GM18867 (cell line): ENCODE measurements around the gene CLEC4E.
"Not testable (repeated sequence)": the region's sequence is repeated elsewhere in the genome, so short reads cannot be mapped to it uniquely, and the experiment has no call there.

ENCODE experiments used
- ATAC-seq: cut with Tn5 transposase; IDR thresholded peaks from one replicate; pipeline ENCODE4 v1.9.1; 2021; ENCODE audit warnings: mild to moderate bottlenecking, moderate library complexity; ENCODE audit not compliant: unreplicated experiment

Gene CLEC4E, protein sequence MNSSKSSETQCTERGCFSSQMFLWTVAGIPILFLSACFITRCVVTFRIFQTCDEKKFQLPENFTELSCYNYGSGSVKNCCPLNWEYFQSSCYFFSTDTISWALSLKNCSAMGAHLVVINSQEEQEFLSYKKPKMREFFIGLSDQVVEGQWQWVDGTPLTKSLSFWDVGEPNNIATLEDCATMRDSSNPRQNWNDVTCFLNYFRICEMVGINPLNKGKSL

GRCh38 chr12:8540831-8541230 lies at the start of gene CLEC4E:
CLEC4E (minus strand) TSS chr12:8540905; CDS start chr12:8540797, 108 bp downstream.
- ATAC-seq = not testable (repeated sequence)

- ATAC-seq = no peak
Observed at GRCh38 chr12:8589679-8590078, 49.0 kb upstream of the CLEC4E start.

DNA sequence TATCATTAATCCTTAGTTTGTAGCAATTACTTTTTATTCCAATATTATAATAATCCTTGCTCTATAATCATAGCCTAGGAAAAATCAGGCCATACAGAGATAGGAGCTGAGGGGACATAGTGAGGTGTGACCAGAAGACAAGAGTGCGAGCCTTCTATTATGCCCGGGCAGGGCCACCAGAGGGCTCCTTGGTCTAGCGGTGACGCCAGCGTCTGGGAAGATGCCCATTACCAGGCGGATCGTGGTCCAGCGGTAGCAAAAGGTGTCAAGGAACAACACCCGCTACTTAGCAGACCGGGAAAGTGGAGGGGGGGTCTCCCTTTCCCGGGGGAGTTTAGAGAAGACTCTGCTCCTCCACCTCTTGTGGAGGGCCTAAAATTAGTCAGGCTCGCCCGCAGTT lies 43.8 kb upstream of the CLEC4E start:
- ATAC-seq = not testable (repeated sequence)

GRCh38 chr12:8584004-8584403 lies 43.3 kb upstream of the CLEC4E start:
- ATAC-seq = no peak

DNA sequence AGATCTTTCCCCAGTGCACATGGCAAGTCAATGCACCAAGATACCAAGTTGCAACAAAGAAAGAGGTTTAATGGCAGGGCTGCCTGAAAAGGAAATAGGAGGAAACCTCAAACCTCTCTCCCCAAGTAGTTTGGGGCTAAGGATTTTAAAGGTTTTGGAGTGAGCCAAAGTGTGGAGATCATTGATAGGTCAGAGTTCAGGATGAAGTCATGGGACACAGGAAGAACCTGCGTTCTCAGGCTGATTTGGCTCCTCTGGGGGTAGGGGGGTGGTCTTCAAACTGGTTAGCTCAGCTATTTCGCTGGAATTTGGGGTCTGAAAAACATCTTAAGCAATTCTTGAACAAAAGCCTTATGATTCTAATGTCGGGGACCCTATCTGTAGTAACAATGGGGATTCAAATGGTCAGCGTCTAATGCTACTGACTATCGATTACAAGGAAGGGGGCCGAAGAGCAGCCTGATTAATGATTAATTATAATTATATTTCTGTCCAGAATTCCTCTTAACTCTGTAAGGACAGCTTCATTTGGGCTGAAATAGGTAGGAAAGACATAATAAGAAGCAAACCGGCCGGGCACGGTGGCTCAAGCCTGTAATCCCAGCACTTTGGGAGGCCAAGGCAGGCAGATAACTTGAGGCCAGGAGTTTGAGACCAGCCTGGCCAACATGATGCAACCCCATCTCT lies 40.5 kb upstream of the CLEC4E start:
- ATAC-seq = no peak

DNA sequence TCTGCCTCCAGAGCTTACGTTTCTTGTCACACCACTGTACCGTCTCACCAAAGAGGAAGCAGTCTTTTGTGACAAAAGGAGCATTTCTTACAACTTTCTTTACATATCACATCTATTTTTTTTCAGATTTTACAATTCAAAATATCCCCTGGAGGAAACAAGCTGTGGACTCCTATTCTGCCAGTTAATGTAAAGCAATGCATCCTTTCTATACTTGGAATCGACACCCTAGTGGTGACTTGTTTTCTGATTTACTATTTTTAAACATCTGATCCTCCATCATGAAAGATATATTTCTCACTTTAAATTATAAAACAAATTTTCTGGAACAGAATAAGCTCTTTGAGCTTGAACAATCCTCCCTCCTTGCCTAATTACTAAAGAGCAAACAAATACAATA lies 37.2 kb upstream of the CLEC4E start:
- no peak for ATAC-seq

GRCh38 chr12:8572507-8572906 lies 31.8 kb upstream of the CLEC4E start:
- no peak for ATAC-seq

DNA sequence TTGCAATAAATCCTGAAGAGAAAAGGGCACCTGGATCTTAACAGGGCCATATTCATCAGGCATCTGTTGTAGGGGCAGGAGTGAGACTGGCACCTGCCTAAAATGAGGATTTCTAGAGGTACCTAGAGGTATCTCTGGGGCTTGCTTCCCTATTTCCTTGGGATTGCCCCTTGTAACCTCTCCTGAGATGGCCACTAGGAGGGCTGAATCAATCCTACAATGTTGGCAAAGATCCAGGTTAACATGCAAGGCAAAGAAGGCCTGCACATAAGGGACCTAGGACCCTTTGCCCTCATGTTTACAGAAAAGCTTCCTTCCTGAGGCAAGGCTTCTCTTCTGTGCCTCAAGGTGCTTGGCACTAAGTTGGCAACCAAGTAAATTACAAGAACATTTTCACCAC lies 25.8 kb upstream of the CLEC4E start:
- ATAC-seq = no peak

- ATAC-seq = not testable (repeated sequence)
Observed at GRCh38 chr12:8566052-8566451, 25.3 kb upstream of the CLEC4E start.

- ATAC-seq = no peak
Observed at GRCh38 chr12:8564656-8565055, 24.0 kb upstream of the CLEC4E start.

DNA sequence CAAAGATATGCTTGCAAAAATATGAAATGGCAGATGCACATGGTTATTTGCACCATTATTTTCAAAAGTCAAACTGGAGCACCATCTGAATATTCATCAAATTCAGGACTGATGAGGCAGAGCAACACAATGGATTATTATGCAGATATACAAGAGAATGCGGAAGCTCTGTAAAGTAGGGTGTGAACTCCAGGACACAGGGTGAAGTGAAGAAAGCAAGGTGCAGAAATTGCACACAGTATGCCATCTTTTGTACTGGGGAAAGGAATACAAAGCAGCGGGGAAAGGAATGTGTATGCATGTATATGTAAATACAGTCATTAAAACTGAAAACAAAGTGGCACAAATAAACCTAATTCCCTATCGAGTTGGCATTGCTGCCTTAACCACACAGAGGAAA lies 22.7 kb upstream of the CLEC4E start:
- no peak for ATAC-seq

DNA sequence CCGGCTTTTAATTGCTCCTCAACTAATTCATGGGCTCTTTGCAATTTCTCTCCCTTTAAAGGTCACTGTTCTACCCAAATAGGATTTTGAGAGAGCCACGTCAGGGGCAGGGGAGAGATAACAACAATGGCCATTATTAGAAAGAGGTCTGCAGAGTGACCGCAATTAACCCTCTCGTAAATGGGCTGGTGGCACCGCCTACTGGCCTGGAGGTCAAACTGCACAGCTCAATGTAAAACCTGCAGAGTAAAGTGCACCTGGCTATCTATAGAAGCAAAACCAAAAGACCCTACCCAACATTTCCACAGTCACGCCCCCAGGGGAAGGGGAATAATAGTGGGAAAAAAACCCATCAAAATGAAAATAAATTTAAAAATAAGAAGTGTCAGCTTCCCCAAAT lies 21.6 kb upstream of the CLEC4E start:
- ATAC-seq = no peak

- ATAC-seq = no peak
Observed at GRCh38 chr12:8561011-8561410, 20.3 kb upstream of the CLEC4E start.

GRCh38 chr12:8559676-8560075 lies 19.0 kb upstream of the CLEC4E start:
- no peak for ATAC-seq

DNA sequence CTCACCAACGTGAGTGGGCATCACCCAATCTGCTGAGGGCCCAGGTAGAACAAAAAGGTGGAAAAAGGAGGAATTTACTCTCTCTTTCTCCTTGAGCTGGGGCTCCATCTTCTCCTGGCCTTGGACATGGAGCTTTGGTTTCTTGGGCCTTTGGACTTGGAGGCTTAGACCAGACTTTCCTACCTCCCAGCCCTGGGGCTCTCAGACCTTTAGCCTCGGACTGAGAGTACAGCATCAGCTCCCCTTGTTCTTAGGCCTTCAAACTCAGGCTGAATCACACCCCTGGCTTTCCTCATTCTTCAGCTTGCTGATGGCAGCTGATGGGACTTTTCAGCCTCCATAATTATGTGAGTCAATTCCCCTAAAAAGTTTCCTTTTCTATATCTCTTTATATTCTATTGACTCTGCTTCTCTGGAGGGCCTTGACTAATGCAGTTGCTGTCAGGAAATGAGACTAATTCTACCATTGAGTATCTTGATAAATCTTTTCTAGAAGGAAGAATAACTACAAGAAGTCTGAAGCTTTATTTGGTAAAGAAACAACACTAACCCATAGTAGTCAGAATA lies 15.9 kb upstream of the CLEC4E start:
- no peak for ATAC-seq

- ATAC-seq = no peak
Observed at GRCh38 chr12:8554451-8555195, 13.9 kb upstream of the CLEC4E start.

DNA sequence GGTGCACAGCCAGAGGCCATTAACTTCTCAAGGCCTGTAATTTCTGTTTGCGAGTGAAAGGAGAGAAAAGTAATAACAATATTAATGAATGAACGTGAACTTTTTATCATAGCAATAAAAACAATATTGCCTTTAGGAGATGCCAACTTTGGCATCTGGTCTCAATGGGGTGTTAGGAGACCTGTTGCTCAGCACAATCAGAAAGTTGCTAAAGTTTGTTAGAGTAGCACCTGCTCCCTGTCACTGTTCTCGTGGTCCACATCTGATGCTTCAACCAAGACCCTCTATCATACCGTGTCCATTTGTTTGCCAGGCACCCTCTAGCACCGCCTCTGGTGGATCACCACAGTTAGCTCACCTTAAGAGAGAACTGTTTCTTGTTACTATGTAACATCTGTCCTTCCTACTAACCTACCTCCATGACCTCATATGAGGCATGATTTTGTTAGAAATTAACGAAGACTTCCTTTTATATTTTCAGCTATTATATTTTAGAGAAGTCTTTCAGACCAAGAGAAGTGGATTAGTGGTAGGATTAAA lies 12.5 kb upstream of the CLEC4E start:
- no peak for ATAC-seq

GRCh38 chr12:8549381-8549780 lies 8.7 kb upstream of the CLEC4E start:
- ATAC-seq = no peak

DNA sequence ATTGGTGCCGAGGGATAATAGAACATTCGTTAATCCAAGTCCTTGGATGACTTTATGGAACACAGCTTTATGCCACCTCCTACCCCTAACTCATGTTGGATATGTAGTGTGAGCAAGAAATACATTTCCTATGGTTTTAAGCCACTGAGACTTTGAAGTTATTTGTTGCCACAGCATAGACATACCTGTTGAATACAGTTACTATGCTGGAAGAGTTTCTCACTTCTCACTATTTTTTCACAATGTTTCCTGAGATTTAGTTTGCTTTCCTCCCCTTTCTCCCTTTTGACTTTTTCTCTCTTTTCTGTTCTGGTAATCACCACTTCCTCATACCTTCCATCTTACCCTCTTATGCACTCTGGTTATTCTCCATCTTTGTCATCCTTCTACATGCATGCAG lies 7.5 kb upstream of the CLEC4E start:
- no peak for ATAC-seq

DNA sequence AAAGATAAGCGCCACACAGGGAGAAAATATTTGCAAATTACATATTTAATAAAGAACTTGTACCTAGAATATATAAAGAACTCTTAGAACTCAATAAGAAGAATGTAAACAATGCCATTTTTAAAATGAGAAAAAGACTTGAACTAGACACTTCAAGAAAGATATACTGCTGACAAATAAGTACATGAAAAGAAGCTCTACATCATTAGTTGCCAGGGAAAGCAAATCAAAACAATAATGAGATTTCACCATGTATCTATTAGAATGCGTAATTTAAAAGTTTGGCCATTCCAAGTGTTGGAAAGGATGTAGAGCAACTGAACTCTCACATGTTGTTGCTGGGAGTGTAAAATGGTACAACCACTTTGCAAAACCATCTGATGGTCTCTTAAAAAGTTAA lies 6.9 kb upstream of the CLEC4E start:
- ATAC-seq = no peak

GRCh38 chr12:8546591-8546990 lies 5.9 kb upstream of the CLEC4E start:
- ATAC-seq = no peak
